Measurements from ENCODE around the gene CPNE8. TPM values are rescaled to one million over a fixed set of nuclear protein-coding genes. Genes with fewer than 3 reads are reported as not detected.

CPNE8 gene
- total and polyA plus RNA-seq, 2 donors, result 10.1 to 37.7 TPM

GRCh38 chr12:38886931-38887330 lies 18.5 kb downstream of the CPNE8 start:
- WGBS, result 98% methylated on average over 1 of the region's 1 CpG
- Histone ChIP-seq H3K4me1 (ENCODE audit: insufficient read depth) (no peaks in the 10 kb centered on the region), H3K36me3 (ENCODE audit: insufficient read depth) (no peaks in the 10 kb centered on the region), H3K4me3 (ENCODE audit: low read depth, low read length) (no peak overlapping the region), H3K27ac (ENCODE audit: low read depth) (no peak overlapping the region)
- no peak for DNase-seq (ENCODE audit: extremely low spot score)

- no peak overlapping the region for H3K4me3 ChIP-seq (ENCODE audit: low read depth, low read length)
- H3K36me3 ChIP-seq (ENCODE audit: insufficient read depth), result no peaks in the 10 kb centered on the region
- no peak overlapping the region for H3K27ac ChIP-seq (ENCODE audit: low read depth)
- no peak for DNase-seq (ENCODE audit: extremely low spot score)
- H3K4me1 ChIP-seq (ENCODE audit: insufficient read depth), result no peaks in the 10 kb centered on the region
Measured at GRCh38 chr12:38886064-38886463, 19.3 kb downstream of the CPNE8 start.

GRCh38 chr12:38884666-38885065 lies 20.7 kb downstream of the CPNE8 start:
- no peak overlapping the region for H3K27ac ChIP-seq (ENCODE audit: low read depth)
- H3K36me3 ChIP-seq (ENCODE audit: insufficient read depth), result no peaks in the 10 kb centered on the region
- H3K4me1 ChIP-seq (ENCODE audit: insufficient read depth), result no peaks in the 10 kb centered on the region
- 77% methylated on average over 3 of the region's 3 CpGs for WGBS
- no peak for DNase-seq (ENCODE audit: extremely low spot score)
- no peak overlapping the region for H3K4me3 ChIP-seq (ENCODE audit: low read depth, low read length)

- no peak for DNase-seq (ENCODE audit: extremely low spot score)
- Histone ChIP-seq H3K4me1 (ENCODE audit: insufficient read depth) (no peaks in the 10 kb centered on the region), H3K36me3 (ENCODE audit: insufficient read depth) (no peaks in the 10 kb centered on the region), H3K27ac (ENCODE audit: low read depth) (no peak overlapping the region), H3K4me3 (ENCODE audit: low read depth, low read length) (no peak overlapping the region)
- 86% methylated on average over 3 of the region's 3 CpGs for WGBS
Measured at GRCh38 chr12:38883629-38884134, 21.7 kb downstream of the CPNE8 start.

GRCh38 chr12:38880288-38880687 lies 25.1 kb downstream of the CPNE8 start:
- H3K4me1 ChIP-seq (ENCODE audit: insufficient read depth), result no peaks in the 10 kb centered on the region
- H3K27ac ChIP-seq (ENCODE audit: low read depth), result no peak overlapping the region
- no peak overlapping the region for H3K4me3 ChIP-seq (ENCODE audit: low read depth, low read length)
- no peak for DNase-seq (ENCODE audit: extremely low spot score)
- 83% methylated on average over 3 of the region's 3 CpGs for WGBS
- H3K36me3 ChIP-seq (ENCODE audit: insufficient read depth), result no peaks in the 10 kb centered on the region

GRCh38 chr12:38878986-38879385 lies 26.4 kb downstream of the CPNE8 start:
- 94% methylated on average over 4 of the region's 4 CpGs for WGBS
- no peak overlapping the region for H3K27ac ChIP-seq (ENCODE audit: low read depth)

GRCh38 chr12:38878333-38878705 lies 27.1 kb downstream of the CPNE8 start:
- H3K27ac ChIP-seq (ENCODE audit: low read depth), result no peak overlapping the region
- no peak overlapping the region for H3K4me3 ChIP-seq (ENCODE audit: low read depth, low read length)
- H3K36me3 ChIP-seq (ENCODE audit: insufficient read depth), result no peaks in the 10 kb centered on the region
- no peak for DNase-seq (ENCODE audit: extremely low spot score)
- 88% methylated on average over 2 of the region's 2 CpGs for whole genome bisulfite sequencing
- H3K4me1 ChIP-seq (ENCODE audit: insufficient read depth), result no peaks in the 10 kb centered on the region

More at GRCh38 chr12:38878986-38879385, 26.4 kb downstream of the CPNE8 start:
- no peaks in the 10 kb centered on the region for H3K4me1 ChIP-seq (ENCODE audit: insufficient read depth)
- H3K4me3 ChIP-seq (ENCODE audit: low read depth, low read length), result no peak overlapping the region
- no peak for DNase-seq (ENCODE audit: extremely low spot score)
- H3K36me3 ChIP-seq (ENCODE audit: insufficient read depth), result no peaks in the 10 kb centered on the region

GRCh38 chr12:38875586-38876228 lies 29.7 kb downstream of the CPNE8 start:
- Histone ChIP-seq H3K4me1 (ENCODE audit: insufficient read depth) (no peaks in the 10 kb centered on the region), H3K4me3 (ENCODE audit: low read depth, low read length) (no peak overlapping the region), H3K27ac (ENCODE audit: low read depth) (no peak overlapping the region), H3K36me3 (ENCODE audit: insufficient read depth) (no peaks in the 10 kb centered on the region)
- WGBS, result 74% methylated on average over 3 of the region's 3 CpGs
- no peak for DNase-seq (ENCODE audit: extremely low spot score)

- no peaks in the 10 kb centered on the region for H3K36me3 ChIP-seq (ENCODE audit: insufficient read depth)
- no peak overlapping the region for H3K4me3 ChIP-seq (ENCODE audit: low read depth, low read length)
- H3K27ac ChIP-seq (ENCODE audit: low read depth), result no peak overlapping the region
- no peaks in the 10 kb centered on the region for H3K4me1 ChIP-seq (ENCODE audit: insufficient read depth)
- no peak for DNase-seq (ENCODE audit: extremely low spot score)
Measured at GRCh38 chr12:38872561-38872960, 32.8 kb downstream of the CPNE8 start.

GRCh38 chr12:38872156-38872555 lies 33.2 kb downstream of the CPNE8 start:
- WGBS, result 79% methylated on average over 2 of the region's 2 CpGs
- H3K27ac ChIP-seq (ENCODE audit: low read depth), result no peak overlapping the region
- H3K4me1 ChIP-seq (ENCODE audit: insufficient read depth), result no peaks in the 10 kb centered on the region
- no peak overlapping the region for H3K4me3 ChIP-seq (ENCODE audit: low read depth, low read length)
- DNase-seq (ENCODE audit: extremely low spot score), result no peak
- no peaks in the 10 kb centered on the region for H3K36me3 ChIP-seq (ENCODE audit: insufficient read depth)

- Histone ChIP-seq H3K4me1 (ENCODE audit: insufficient read depth) (no peaks in the 10 kb centered on the region), H3K36me3 (ENCODE audit: insufficient read depth) (no peaks in the 10 kb centered on the region), H3K27ac (ENCODE audit: low read depth) (no peak overlapping the region), H3K4me3 (ENCODE audit: low read depth, low read length) (no peak overlapping the region)
- no peak for DNase-seq (ENCODE audit: extremely low spot score)
Measured at GRCh38 chr12:38869036-38869435, 36.4 kb downstream of the CPNE8 start.

GRCh38 chr12:38850461-38850860 lies 54.9 kb downstream of the CPNE8 start:
- Histone ChIP-seq H3K36me3 (ENCODE audit: insufficient read depth) (no peaks in the 10 kb centered on the region), H3K27ac (ENCODE audit: low read depth) (no peak overlapping the region), H3K4me1 (ENCODE audit: insufficient read depth) (no peaks in the 10 kb centered on the region), H3K4me3 (ENCODE audit: low read depth, low read length) (no peak overlapping the region)
- 87% methylated on average over 1 of the region's 1 CpG for WGBS
- no peak for DNase-seq (ENCODE audit: extremely low spot score)

GRCh38 chr12:38847247-38847646 lies 58.1 kb downstream of the CPNE8 start:
- WGBS, result 43% methylated on average over 2 of the region's 2 CpGs
- Histone ChIP-seq H3K36me3 (ENCODE audit: insufficient read depth) (no peaks in the 10 kb centered on the region), H3K27ac (ENCODE audit: low read depth) (no peak overlapping the region), H3K4me3 (ENCODE audit: low read depth, low read length) (no peak overlapping the region), H3K4me1 (ENCODE audit: insufficient read depth) (no peaks in the 10 kb centered on the region)
- DNase-seq (ENCODE audit: extremely low spot score), result no peak

- no peaks in the 10 kb centered on the region for H3K4me1 ChIP-seq (ENCODE audit: insufficient read depth)
- no peak overlapping the region for H3K27ac ChIP-seq (ENCODE audit: low read depth)
- no peaks in the 10 kb centered on the region for H3K36me3 ChIP-seq (ENCODE audit: insufficient read depth)
- H3K4me3 ChIP-seq (ENCODE audit: low read depth, low read length), result no peak overlapping the region
- WGBS, result 34% methylated on average over 4 of the region's 4 CpGs
- no peak for DNase-seq (ENCODE audit: extremely low spot score)
Measured at GRCh38 chr12:38844267-38844666, 61.1 kb downstream of the CPNE8 start.
